Lower lobe of right lung (tissue), 2 donors: ENCODE measurements around the gene TXN2. TPM values are rescaled to one million over a fixed set of nuclear protein-coding genes. Genes with fewer than 3 reads are reported as not detected.
"Not testable (repeated sequence)": the region's sequence is repeated elsewhere in the genome, so short reads cannot be mapped to it uniquely, and the experiment has no call there.

Experiments
- ATAC-seq, 2 donors: fragments of 200-7000 bp; cut with Tn5 transposase; one replicate each; pipeline ENCODE4 v1.9.1; 2020 to 2022; ENCODE audit warnings: mild to moderate bottlenecking in 2 of 2, moderate library complexity in 2 of 2
- DNase-seq: peaks from one replicate; pipeline ENCODE4 v3.0.0-alpha.2; 2020
- H3K27ac ChIP-seq: fragments of 200-600 bp; one replicate; pipeline ENCODE4 v1.8.0; 2022
- H3K27me3 ChIP-seq: fragments of 200-600 bp; one replicate; pipeline ENCODE4 v1.8.0; 2022; ENCODE audit warnings: low read depth
- H3K36me3 ChIP-seq: fragments of 200-600 bp; one replicate; pipeline ENCODE4 v1.8.0; 2022; ENCODE audit warnings: mild to moderate bottlenecking
- H3K4me1 ChIP-seq: fragments of 200-600 bp; one replicate; pipeline ENCODE4 v1.8.0; 2022
- H3K4me3 ChIP-seq: fragments of 200-600 bp; one replicate; pipeline ENCODE4 v1.8.0; 2022; ENCODE audit warnings: mild to moderate bottlenecking
- H3K9me3 ChIP-seq: fragments of 200-600 bp; one replicate; pipeline ENCODE4 v1.8.0; 2022
- intact Hi-C: fragments of 100-400 bp; cut with DNase I; formaldehyde crosslinking; loops from one replicate; pipeline ENCODE4 v1.11.0; 2022
- long read RNA-seq: library from polyadenylated mRNA; unstranded; transcript quantifications from one replicate; pipeline ENCODE4 v2.0.0, GENCODE V29; 2021
- total RNA-seq: library from RNA; stranded (reverse); fragmentation: NEBNext Ultra II Directional; extraction: Animal tissue kit (Norgen Biotek cat#: 25700); gene quantifications from one replicate; pipeline ENCODE4 v1.2.1, GENCODE V29; 2021
- TF ChIP-seq, protein P1 (sequence below): fragments of 200-600 bp; IDR thresholded peaks from one replicate; pipeline ENCODE4 v1.8.0; 2022; ENCODE audit warnings: antibody characterized with exemption, mild to moderate bottlenecking
- donor health status: DM: no; HTN: yes; CAD: no; lungs with severe emphysema.

TXN2 gene, protein sequence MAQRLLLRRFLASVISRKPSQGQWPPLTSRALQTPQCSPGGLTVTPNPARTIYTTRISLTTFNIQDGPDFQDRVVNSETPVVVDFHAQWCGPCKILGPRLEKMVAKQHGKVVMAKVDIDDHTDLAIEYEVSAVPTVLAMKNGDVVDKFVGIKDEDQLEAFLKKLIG
- total RNA-seq, result 56.4 TPM
- long read RNA-seq, transcript TXN2-204 (4 exons, 1,280 nt), result minor isoform, 12 of 175 reads
- long read RNA-seq, transcript TXN2-201 (4 exons, 1,736 nt), result major isoform, 105 of 175 reads
- long read RNA-seq, partial matches to known transcripts, result 38 of 175 reads
- long read RNA-seq, other reads (novel, unspliced or antisense), result 16 of 175 reads

DNA sequence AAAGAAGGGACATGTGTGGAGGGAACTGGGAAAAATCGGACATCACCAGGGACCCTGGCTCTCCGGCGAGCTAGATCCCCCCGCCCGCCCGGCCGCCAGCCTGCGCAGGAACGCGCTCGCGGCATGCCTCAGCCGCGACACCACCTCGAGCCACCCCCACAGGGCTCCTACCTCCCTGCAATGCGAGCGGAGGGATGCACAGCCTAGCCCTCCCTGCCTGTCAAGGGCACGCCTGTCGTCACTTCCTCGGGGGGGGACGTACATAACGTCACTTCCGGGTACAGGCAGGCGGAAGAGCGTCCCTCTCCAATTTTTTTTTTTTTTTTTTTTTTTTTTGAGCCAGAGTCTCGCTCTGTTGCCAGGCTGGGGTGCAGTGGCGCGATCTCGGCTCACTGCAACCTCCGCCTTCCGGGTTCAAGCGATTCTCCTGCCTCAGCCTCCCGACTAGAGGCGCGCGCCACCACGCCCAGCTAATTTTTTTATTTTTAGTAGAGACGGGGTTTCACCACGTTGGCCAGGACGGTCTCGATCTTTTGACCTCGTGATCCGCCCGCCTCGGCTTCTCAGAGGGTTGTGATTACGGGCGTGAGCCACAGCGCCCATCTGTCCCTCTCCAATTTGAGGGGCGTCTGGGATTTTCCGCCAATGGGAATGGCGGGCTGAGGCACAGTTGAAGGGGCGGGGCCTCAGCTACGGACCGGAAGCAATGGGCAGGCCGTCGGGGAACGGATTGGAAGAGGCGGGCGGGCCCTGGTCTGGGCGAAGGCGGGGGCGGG is at the start of gene TXN2:
TSS of gene TXN2 (minus strand) at position 248 of the 776 bp plus-strand sequence. CDS start 803 bp downstream, outside the sequence.
- DNase-seq, result peak; percentile 98
- H3K9me3 ChIP-seq, result no peaks in the 10 kb centered on the region
- intact Hi-C loops, result no loop called here
- H3K36me3 ChIP-seq, result peaks cover 39% of the 10 kb centered on the region
- peaks cover 18% of the 10 kb centered on the region for H3K4me1 ChIP-seq
- H3K27ac ChIP-seq, result peak within 1 kb of the TSS; percentile 99
- TF ChIP-seq, protein P1, sequence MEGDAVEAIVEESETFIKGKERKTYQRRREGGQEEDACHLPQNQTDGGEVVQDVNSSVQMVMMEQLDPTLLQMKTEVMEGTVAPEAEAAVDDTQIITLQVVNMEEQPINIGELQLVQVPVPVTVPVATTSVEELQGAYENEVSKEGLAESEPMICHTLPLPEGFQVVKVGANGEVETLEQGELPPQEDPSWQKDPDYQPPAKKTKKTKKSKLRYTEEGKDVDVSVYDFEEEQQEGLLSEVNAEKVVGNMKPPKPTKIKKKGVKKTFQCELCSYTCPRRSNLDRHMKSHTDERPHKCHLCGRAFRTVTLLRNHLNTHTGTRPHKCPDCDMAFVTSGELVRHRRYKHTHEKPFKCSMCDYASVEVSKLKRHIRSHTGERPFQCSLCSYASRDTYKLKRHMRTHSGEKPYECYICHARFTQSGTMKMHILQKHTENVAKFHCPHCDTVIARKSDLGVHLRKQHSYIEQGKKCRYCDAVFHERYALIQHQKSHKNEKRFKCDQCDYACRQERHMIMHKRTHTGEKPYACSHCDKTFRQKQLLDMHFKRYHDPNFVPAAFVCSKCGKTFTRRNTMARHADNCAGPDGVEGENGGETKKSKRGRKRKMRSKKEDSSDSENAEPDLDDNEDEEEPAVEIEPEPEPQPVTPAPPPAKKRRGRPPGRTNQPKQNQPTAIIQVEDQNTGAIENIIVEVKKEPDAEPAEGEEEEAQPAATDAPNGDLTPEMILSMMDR, result no peak
- no peaks in the 10 kb centered on the region for H3K27me3 ChIP-seq
- H3K4me3 ChIP-seq, result peak within 1 kb of the TSS; percentile 87
- peak; percentile 97 for ATAC-seq

DNA sequence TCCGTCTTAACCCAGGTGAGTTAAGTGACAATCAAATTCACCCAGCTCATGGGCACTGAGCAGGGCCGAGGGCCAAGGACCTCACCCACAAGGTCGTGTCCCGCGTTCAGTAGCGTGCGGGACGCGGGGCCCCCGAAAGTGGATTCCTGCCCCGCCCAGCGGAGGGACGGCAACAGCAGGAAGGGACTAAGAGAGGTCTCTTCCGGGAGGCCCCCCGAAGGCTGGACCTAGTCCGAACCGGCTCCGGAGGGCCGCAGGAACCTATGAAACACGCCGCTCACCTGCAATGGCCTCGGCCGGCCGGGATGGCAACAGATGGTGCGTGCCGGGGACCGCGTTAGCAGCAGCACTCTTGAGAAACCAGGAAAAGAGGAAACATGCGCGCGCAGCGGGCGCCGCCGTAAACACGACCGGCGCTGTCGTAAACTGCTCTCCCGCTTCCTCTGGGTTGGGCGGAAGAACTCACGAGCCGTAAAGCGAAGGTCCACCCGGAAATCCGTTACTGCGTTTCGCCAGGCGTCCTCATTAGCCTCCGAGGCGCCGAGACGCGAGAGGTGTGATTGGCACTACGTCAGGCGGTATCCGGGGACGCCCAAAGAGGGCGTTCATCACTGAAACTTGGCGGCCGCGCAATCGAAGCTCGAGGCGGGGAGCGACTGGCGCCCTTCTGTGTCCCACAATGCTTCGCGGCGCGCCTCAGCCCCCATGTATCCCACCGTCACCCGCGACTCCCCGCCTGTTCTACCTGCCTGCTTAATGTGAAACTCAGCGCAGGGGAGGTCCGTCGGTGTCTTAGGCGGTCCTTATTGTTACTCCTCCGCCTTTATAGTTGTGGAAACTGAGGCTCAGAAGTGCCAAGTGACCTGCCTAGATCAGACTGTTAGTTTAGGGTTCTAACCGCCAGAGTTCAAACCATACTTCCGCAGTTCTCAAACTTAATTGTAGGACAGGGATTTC is 47.6 kb upstream of the TXN2 start, which contains the start of gene EIF3D:
TSS of gene EIF3D (minus strand) at position 372 of the 957 bp plus-strand sequence. CDS start 3,045 bp downstream, outside the sequence.
- H3K36me3 ChIP-seq, result peaks cover 33% of the 10 kb centered on the region
- H3K9me3 ChIP-seq, result no peaks in the 10 kb centered on the region
- peaks cover 23% of the 10 kb centered on the region for H3K4me1 ChIP-seq
- TF ChIP-seq, protein P1, result no peak
- ATAC-seq (peak; percentile 98), DNase-seq (peak; percentile 99)
- H3K27me3 ChIP-seq, result no peaks in the 10 kb centered on the region
- peak within 1 kb of the TSS; percentile 75 for H3K4me3 ChIP-seq
- intact Hi-C loops, result no loop called here
- peak within 1 kb of the TSS; percentile 91 for H3K27ac ChIP-seq

DNA sequence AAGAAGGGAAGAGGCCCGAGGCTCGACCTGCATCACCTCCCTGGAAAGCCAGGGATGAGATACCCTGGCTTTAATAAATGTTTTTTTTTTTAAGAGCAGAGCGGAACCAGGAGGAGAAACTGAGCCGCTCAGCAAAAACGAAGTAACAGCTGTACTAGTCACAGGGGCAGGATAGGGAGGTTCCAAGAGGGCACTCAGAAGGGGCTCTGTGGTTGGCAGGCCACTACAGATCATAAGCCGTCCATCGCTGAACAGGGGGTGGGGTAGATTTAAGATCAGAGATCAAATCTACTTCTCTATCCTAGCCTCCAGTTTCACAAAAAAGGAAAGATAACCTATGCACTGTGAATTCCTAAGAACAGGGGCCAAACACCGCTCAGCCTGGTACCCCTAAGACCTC is 46.9 kb upstream of the TXN2 start:
- H3K4me1 ChIP-seq, result peaks cover 23% of the 10 kb centered on the region
- no peaks in the 10 kb centered on the region for H3K9me3 ChIP-seq
- H3K27me3 ChIP-seq, result no peaks in the 10 kb centered on the region
- intact Hi-C loops, result no loop called here
- peak overlapping the region; percentile 91 for H3K27ac ChIP-seq
- ATAC-seq (peak; percentile 12 to 29), DNase-seq (no peak)
- TF ChIP-seq, protein P1, result no peak
- peaks cover 40% of the 10 kb centered on the region for H3K36me3 ChIP-seq
- peak overlapping the region; percentile 75 for H3K4me3 ChIP-seq

DNA sequence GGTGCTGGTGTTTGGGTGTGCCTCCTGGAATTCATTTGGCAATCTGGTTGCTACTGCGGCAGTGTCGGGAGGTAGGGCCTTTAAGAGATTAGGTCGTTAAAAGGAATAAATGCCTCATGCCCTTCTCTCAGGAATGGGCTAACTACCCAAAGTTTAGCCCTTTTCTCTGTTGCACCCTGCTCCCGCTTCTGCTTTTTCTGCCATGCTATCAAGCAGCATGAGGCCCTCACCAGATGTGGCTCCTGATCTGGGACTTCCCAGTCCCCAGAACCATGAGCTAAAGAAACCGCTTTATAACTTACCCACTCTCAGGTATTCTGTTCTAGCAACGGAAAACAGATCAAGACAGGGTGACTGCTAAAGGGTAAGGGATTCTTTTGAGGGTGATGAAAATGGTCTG is 41.2 kb upstream of the TXN2 start:
- no peak for ATAC-seq
- TF ChIP-seq, protein P1, result no peak
- no peak overlapping the region for H3K27ac ChIP-seq
- H3K36me3 ChIP-seq, result peaks cover 97% of the 10 kb centered on the region
- intact Hi-C loops, result no loop called here
- H3K4me1 ChIP-seq, result peaks cover 11% of the 10 kb centered on the region
- H3K27me3 ChIP-seq, result no peaks in the 10 kb centered on the region
- no peak for DNase-seq
- no peak overlapping the region for H3K4me3 ChIP-seq
- H3K9me3 ChIP-seq, result no peaks in the 10 kb centered on the region

DNA sequence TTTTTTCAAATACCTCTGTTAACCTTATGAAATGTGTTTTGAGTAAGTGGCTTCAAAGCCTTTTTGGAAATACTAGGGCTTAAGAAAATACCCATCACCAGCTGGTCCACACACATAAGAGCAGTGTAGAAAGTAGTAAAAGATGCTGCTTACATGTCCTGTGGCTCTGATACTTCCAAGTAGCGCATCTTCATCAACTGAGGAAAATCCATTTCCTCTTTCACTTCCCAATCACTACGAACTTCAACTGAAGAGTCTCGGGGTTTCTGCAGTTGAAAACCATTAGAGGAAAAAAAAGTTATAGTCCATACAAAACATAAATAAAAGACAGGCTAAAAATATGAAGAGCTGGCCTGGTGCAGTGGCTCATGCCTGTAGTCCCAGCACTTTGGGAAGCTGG is 39.0 kb upstream of the TXN2 start:
- no peak for ATAC-seq
- no peaks in the 10 kb centered on the region for H3K27me3 ChIP-seq
- no peaks in the 10 kb centered on the region for H3K9me3 ChIP-seq
- TF ChIP-seq, protein P1, result no peak
- peaks cover 100% of the 10 kb centered on the region for H3K36me3 ChIP-seq
- no peak for DNase-seq
- no peak overlapping the region for H3K27ac ChIP-seq
- intact Hi-C loops, result no loop called here
- no peak overlapping the region for H3K4me3 ChIP-seq
- H3K4me1 ChIP-seq, result no peaks in the 10 kb centered on the region

DNA sequence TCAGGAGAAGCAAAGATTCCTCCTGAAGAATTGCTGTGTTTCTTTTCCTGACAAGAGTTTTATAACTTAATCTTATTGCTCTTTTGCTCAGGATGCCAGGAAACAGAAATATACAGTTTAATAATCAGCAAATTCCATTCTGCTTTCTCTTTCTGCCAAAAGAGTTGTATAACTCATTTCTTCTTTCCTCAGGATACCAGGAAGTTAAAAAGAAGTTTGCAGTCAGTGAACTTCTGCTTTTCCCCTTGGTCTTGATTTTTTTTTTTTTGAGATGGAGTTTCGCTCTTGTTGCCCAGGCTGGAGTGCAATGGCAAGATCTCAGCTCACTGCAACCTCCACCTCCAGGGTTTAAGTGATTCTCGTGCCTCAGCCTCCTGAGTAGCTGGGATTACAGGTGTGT is 38.5 kb upstream of the TXN2 start:
- peaks cover 100% of the 10 kb centered on the region for H3K36me3 ChIP-seq
- H3K27ac ChIP-seq, DNase-seq, intact Hi-C loops, ATAC-seq, H3K27me3 ChIP-seq, H3K9me3 ChIP-seq, H3K4me3 ChIP-seq, H3K4me1 ChIP-seq: not testable (repeated sequence)
